NOMO-1 (cell line): ENCODE results near the gene SERP2.

Experiments
- DNase-seq, 2 experiments: peaks; one replicate each; lab custom pipeline; 2025; ENCODE audit not compliant: unreplicated experiment in 2 of 2; lab: John Stamatoyannopoulos, UW

SERP2 gene

DNA sequence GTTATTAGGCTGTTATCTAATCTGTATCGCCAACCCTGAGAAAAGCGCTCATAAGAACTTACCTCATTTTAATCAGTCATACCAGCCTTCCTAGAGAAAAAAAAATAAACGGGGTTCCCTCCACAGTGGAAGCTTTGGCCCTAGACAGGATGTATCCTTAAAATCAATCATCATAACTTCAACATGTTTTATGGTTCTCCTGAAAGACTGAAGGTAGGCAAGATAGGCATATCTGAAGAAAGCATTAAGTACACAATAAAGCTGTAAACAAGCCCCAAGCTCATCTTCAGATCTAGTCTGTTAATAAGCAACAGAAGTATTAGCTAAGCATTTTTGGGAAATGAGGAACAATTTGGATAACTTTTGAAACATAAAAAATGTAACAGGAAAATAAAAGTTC is 18.7 kb upstream of the SERP2 start:
- DNase-seq: no peak

- no peak for DNase-seq
Observed at GRCh38 chr13:44355621-44356020, 18.0 kb upstream of the SERP2 start.

GRCh38 chr13:44359983-44360375 is 13.6 kb upstream of the SERP2 start:
- no peak for DNase-seq

GRCh38 chr13:44362394-44363040 is 11.1 kb upstream of the SERP2 start:
- DNase-seq: no peak

GRCh38 chr13:44363631-44364344 is 9.8 kb upstream of the SERP2 start:
- DNase-seq: no peak

DNA sequence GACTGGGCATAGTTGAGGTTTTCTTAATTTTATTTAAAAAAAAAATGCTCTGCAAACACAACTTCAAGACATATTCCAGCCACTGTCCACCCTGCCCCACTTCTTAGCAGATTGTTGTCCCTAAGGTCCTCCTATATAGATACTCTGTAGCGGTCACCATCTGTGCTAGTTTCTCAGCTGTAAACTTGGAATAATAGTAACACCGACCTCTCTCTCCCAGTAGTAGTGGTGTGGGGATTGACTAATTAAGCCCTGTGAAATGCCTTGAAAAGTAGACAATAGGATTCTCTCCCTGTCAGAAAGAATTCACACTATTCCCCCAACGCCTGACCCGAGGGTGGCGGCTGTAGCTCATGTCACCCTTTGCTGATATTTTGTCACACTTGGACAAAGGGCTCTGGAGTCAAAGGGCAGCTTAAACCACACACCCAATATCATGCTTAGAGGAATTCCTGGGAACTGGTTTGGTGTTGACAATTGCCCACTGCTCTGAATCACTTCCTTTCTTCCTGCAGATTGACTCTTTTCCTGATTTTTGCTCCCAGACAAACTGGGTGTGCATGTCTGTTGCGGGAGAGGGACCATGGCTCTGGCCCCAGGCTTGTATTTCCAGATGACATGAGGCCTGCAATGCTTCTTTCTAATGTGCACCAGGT is 9.2 kb upstream of the SERP2 start:
- DNase-seq: no peak

GRCh38 chr13:44365008-44365407 is 8.6 kb upstream of the SERP2 start:
- no peak for DNase-seq

DNA sequence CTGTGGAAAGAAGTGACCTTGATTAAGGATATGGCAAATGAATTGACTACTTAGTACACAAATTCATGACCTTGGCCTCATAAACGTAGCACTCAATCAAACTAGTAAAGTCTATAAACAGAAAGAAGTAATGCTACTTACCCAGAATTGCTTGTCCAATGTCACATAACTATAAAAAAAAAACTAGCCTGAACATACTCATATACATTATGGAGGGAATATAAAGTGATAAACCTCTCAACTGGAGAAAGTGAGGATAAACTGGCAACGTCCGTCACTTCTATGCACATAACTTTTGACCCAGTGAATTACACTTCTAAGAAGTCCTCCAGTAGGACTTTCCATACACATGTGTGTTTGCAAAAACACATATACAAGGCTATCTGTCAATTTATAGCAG is 7.7 kb upstream of the SERP2 start:
- no peak for DNase-seq

DNA sequence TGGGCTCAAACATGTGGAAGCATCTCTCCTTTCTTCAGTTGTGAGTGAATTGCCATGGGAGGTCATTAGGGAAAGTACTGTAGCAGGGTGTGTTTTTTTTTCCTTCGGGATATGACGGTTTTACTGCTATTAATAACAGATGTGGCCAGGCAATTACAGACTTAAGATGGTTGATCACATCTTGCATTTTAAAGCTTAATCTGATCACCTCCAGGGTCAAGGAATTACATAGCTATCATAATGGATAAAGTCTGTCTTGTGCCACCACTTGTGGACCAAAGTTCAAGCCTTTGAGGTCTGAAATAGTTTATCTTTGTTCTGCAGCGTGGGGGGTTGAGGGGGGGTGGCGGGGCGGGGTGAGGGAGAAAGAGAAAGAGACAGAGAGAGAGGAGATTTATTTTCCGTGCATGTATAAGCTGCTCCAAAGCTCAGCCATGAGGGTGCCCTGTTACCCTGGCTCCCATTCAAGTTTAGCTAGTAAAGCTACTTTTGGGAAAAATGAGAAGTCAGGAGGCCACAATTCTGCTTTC is 5.5 kb upstream of the SERP2 start:
- no peak for DNase-seq

DNA sequence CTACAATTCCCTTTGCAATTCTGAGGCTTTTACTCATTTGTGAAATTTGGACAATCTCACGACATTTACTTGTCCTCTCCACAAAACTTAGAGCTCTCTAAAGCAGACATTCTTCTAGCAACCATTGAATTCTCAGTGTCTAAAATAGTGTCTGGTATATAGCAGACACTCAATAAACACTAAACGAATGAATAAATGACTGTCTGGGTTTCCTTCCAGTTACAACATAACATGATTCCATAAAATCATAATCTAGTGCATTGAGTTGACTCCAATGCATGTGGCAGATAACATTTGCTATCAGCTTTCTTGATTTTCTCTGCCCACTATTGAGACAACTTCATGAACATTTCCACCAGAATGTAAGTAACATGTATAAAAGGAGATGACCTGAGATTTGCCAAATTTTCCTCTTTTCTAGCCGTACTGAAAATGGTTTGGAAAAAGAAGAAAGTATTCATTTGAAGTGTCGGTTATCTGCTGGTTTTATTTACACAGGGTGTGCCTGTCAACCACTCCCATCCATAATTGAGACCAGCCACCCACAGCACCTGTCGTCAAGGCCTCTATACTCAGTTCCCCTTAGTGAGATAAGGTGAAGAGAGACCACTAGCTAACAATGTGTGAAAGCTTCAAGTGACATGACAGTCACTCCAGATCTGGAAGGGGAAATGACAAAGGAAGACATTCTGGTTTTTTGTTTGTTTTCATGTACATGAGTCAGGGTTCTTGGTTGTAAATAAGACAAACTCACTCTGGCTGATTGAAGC is 4.8 kb upstream of the SERP2 start:
- DNase-seq: no peak

GRCh38 chr13:44371421-44371820 is 2.2 kb upstream of the SERP2 start:
- DNase-seq: no peak

GRCh38 chr13:44373247-44373600 is 400 bp upstream of the SERP2 start:
- DNase-seq: no peak

DNA sequence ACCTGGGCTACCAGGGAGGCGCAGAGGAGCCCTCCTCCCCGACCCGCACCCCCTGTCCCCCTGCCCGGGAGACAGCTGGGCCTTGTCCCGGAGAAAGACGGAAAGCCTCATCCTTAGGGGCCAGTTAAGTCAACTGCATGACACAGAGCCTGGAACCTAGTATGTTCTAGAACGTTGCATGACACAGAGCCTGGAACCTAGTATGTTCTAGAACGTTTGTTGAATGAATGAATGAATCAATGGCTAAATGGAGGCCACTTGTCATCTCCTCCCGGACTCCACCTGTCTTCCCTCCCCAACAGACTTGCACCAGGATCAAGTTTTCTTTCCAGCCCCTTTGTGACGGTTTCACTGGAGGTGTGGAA is 706 bp downstream of the SERP2 start:
- no peak for DNase-seq

- no peak for DNase-seq
Observed at GRCh38 chr13:44378277-44378676, 4.7 kb downstream of the SERP2 start.

DNA sequence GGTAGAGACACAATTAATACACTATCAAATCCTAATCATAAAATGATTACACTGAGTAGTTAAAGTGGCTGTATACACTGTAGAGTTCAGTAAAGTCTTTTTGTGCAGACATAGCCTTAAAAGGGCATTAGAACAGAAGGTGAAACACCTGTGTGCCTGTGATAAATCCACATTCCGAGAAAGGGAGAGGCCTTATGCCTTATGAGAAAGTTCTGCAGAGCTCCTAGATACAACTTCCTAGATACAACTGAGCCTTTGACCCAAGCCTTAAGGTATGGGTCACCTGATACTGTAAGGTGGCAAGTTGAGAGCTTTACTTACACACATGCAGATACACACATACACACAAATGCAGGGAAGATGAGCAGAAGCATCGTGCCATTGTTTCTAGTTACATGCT is 6.3 kb downstream of the SERP2 start:
- no peak for DNase-seq

DNA sequence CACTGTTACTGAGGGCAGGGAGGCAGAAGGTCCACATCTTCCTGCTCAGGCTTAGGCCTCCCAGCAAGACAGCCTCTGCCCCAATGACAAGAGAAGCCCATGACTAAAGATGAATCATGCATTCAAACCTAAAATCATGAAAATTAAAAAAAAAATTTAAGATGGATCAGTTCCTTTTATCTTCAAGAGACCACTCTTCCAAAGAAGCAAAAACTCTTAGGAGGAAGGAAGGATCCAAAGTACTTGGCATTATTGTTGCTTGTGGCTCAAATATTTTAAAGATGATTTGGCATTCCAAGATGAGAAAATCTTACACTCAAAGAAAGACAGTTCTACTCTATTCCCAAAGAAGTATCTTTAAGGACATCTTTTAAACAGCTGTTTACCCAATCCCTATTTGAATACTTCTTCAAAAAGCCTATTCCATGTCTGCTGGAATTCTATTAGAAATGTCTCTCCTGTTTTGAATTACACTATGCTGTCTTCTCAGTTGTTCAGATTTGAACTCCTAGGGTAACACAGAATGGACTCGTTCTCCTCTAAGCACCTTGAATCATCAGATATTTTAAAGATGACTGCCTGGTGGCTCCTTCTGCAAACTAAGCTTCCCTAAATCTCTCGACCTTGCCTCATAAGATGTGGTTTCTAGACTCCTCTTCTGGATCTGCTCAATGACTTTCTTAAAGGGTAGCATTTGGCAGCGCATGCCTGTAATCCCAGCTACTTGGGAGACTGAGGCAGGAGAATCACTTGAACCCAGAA is 7.0 kb downstream of the SERP2 start:
- DNase-seq: no peak

GRCh38 chr13:44382635-44383145 is 9.1 kb downstream of the SERP2 start:
- DNase-seq: no peak

DNA sequence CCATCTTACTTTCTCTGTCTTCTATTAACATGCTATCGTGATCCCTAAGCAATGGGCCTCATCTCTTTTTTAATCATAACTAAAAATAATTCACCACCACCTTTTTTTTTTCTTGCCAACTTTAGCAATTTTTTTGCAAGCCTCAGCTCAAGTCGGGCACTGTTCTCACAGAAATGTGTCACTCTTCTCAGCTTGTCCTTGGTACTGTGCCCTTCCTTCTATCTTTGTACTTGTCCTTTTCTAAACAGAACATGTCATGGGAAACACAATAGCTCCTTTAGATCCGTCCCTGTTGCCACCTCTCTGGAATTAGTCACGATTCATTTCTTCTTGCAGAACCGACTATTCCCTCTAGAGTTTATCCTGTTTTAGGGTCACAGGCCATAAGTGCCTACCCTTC is 10.3 kb downstream of the SERP2 start:
- no peak for DNase-seq

DNA sequence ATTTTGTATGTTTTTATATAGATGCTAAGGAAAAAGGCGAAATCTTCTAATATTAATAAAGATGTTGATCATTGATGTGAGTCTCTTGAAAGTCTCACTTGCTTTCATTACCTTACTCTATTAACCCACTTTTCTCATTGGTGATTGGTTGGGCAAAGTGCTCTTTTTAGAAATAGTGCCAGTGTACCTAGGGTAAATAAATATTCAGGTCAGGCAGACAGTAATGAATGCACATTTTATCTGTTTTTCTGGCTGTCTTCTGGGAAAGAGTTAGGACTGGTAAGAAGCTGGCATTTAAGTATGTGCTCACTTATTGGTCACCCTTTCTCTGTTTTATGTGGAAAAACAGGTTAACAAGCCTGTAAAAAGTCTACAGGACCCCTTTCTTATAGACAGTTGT is 11.2 kb downstream of the SERP2 start:
- no peak for DNase-seq

GRCh38 chr13:44385401-44385800 is 11.8 kb downstream of the SERP2 start:
- DNase-seq: peak; percentile 3 to 6
